Measurements from ENCODE around the gene MED15. TPM values are rescaled to one million over a fixed set of nuclear protein-coding genes. Genes with fewer than 3 reads are reported as not detected.

MED15 gene
- total and polyA plus RNA-seq, 2 of the 8 experiments (the other 6 are each of a cell fraction or from before 2014, with no cell fraction given) = 28.3 to 57.1 TPM

GRCh38 chr22:20519558-20519957 lies 12.1 kb downstream of the MED15 start (continued):
- TF ChIP-seq CHD7 (IDR thresholded peaks at IDR 0.05; ENCODE audit: insufficient replicate concordance, low read length) = no peak

All from H1 (cell line).